ENCODE measurements around the gene AGTPBP1. TPM values are rescaled to one million over a fixed set of nuclear protein-coding genes. Genes with fewer than 3 reads are reported as not detected.

AGTPBP1 gene
- total and polyA plus RNA-seq, 2 of the 8 experiments (the other 6 are each of a cell fraction or from before 2014, with no cell fraction given): 13.4 to 65.2 TPM

DNA sequence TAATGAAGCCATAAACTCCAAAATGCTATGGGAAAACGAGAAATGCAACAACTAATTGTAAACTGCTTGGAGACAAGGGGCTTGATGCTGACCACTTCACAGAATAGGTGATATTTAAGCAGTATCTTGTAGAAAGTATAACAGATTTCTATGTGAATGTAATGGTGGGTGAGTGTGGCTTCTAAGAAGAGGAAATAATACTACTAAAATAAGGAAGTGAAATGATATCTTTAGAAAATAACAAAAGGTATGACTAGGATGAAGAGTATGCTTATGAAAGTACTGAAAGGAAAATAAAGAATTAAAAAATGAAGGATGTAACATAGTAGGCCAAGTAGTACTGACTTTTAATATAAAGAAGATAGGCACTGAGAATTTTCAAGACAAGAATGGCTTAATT lies 94.2 kb downstream of the AGTPBP1 start (continued):
- TF ChIP-seq RXRA (IDR thresholded peaks at IDR 0.05; ENCODE audit: insufficient read depth, low read depth, low read length): no peak
- no peak for TF ChIP-seq SP4 (IDR thresholded peaks at IDR 0.05; ENCODE audit: low read length)

Measured in H1 (cell line).